ENCODE measurements around the gene CTIF. TPM values are rescaled to one million over a fixed set of nuclear protein-coding genes. Genes with fewer than 3 reads are reported as not detected.

CTIF gene
- total RNA-seq, 4 donors from 2014 or later: 72.2 to 137 (median 86.5) TPM

GRCh38 chr18:48852292-48852691, 313.5 kb downstream of the CTIF start:
- WGBS, 2 donors: 93% methylated on average over 6 of the region's 6 CpGs
- no peak for DNase-seq (ENCODE audit: low spot score in 2 of 2)
- H3K27me3 ChIP-seq: no peaks in the 10 kb centered on the region

GRCh38 chr18:48852794-48853193, 314.0 kb downstream of the CTIF start:
- no peak overlapping the region for H3K27ac ChIP-seq
- no peaks in the 10 kb centered on the region for H3K27me3 ChIP-seq
- TF ChIP-seq EP300 (IDR thresholded peaks at IDR 0.05) (no peak), POLR2A (IDR thresholded peaks at IDR 0.05) (no peak), CTCF (IDR thresholded peaks at IDR 0.05) (no peak)
- 95 to 96% methylated on average over 6 of the region's 6 CpGs for WGBS, 2 donors
- no peak overlapping the region for H3K4me3 ChIP-seq
- H3K9me3 ChIP-seq: no peaks in the 10 kb centered on the region
- peaks cover 0 to 19% (median 0%) of the 10 kb centered on the region in 3 donors for H3K36me3 ChIP-seq
- no peak for DNase-seq (ENCODE audit: low spot score in 2 of 2)
- H3K4me1 ChIP-seq: peaks cover 0 to 40% (median 10%) of the 10 kb centered on the region in 4 donors

More at GRCh38 chr18:48852292-48852691, 313.5 kb downstream of the CTIF start:
- Histone ChIP-seq H3K9me3 (no peaks in the 10 kb centered on the region), H3K27ac (no peak overlapping the region), H3K4me1 (peaks cover 0 to 42% (median 10%) of the 10 kb centered on the region in 4 donors), H3K4me3 (no peak overlapping the region), H3K36me3 (peaks cover 0 to 14% (median 0%) of the 10 kb centered on the region in 3 donors)
- TF ChIP-seq POLR2A (IDR thresholded peaks at IDR 0.05) (no peak), CTCF (IDR thresholded peaks at IDR 0.05) (no peak), EP300 (IDR thresholded peaks at IDR 0.05) (no peak)

- Histone ChIP-seq H3K4me3 (no peak overlapping the region), H3K4me1 (peaks cover 0 to 33% (median 10%) of the 10 kb centered on the region in 4 donors), H3K36me3 (peaks cover 0 to 23% (median 0%) of the 10 kb centered on the region in 3 donors), H3K27me3 (no peaks in the 10 kb centered on the region), H3K27ac (no peak overlapping the region), H3K9me3 (no peaks in the 10 kb centered on the region)
- TF ChIP-seq EP300 (IDR thresholded peaks at IDR 0.05) (no peak), POLR2A (IDR thresholded peaks at IDR 0.05) (no peak), CTCF (IDR thresholded peaks at IDR 0.05) (no peak)
- 56 to 65% methylated on average over 5 of the region's 5 CpGs for WGBS, 2 donors
- DNase-seq (ENCODE audit: low spot score in 2 of 2): no peak
These were observed 314.8 kb downstream of the CTIF start for GRCh38 chr18:48853588-48853987.

- 84 to 92% methylated on average over 11 of the region's 11 CpGs for WGBS, 2 donors
- TF ChIP-seq POLR2A (IDR thresholded peaks at IDR 0.05): no peak
- H3K4me1 ChIP-seq: peaks cover 0 to 41% (median 10%) of the 10 kb centered on the region in 4 donors
- H3K36me3 ChIP-seq: peaks cover 0 to 31% (median 0%) of the 10 kb centered on the region in 3 donors
- no peak overlapping the region for H3K27ac ChIP-seq
- H3K27me3 ChIP-seq: no peaks in the 10 kb centered on the region
- H3K4me3 ChIP-seq: no peak overlapping the region
- DNase-seq (ENCODE audit: low spot score in 2 of 2): no peak
- no peaks in the 10 kb centered on the region for H3K9me3 ChIP-seq
These were observed 315.9 kb downstream of the CTIF start for GRCh38 chr18:48854780-48855179.

- Histone ChIP-seq H3K27ac (no peak overlapping the region), H3K9me3 (no peaks in the 10 kb centered on the region), H3K4me3 (no peak overlapping the region), H3K27me3 (no peaks in the 10 kb centered on the region), H3K36me3 (peaks cover 0 to 34% (median 0%) of the 10 kb centered on the region in 3 donors), H3K4me1 (peaks cover 0 to 38% (median 8%) of the 10 kb centered on the region in 4 donors)
- DNase-seq (ENCODE audit: low spot score in 2 of 2): no peak
- WGBS, 2 donors: 81 to 82% methylated on average over 18 of the region's 18 CpGs
- TF ChIP-seq EP300 (IDR thresholded peaks at IDR 0.05): no peak
- TF ChIP-seq CTCF (IDR thresholded peaks at IDR 0.05): no peak
- TF ChIP-seq POLR2A (IDR thresholded peaks at IDR 0.05): no peak
These were observed 316.9 kb downstream of the CTIF start for GRCh38 chr18:48855422-48856377.
